ENCODE data around the gene SPATA21. TPM values are rescaled to one million over a fixed set of nuclear protein-coding genes. Genes with fewer than 3 reads are reported as not detected.

SPATA21 gene
- total and polyA plus RNA-seq, 10 of the 15 experiments (the other 5 are each of a cell fraction or from before 2014, with no cell fraction given), result 0.05 to 1.1 (median 0.24) TPM; not detected in 1

- no peak for TF ChIP-seq CEBPZ (IDR thresholded peaks at IDR 0.05; ENCODE audit: low read depth, low read length)
Measured at GRCh38 chr1:16425125-16426025, 11.8 kb downstream of the SPATA21 start (continued).

GRCh38 chr1:16422041-16422440 is 15.2 kb downstream of the SPATA21 start:
- no peak for ATAC-seq
- no peaks in the 10 kb centered on the region for H4K20me1 ChIP-seq (ENCODE audit: control insufficient read depth, insufficient read depth)
- WGBS (ENCODE audit: insufficient coverage, insufficient replicate concordance, low lambda C conversion rate, missing lambda C conversion rate), result 86% methylated on average over 7 of the region's 7 CpGs
- peaks cover 18% of the 10 kb centered on the region for H3K4me1 ChIP-seq (ENCODE audit: control insufficient read depth, insufficient read depth, low read length)
- ChIA-PET POLR2A (interaction anchor here (1.1 kb wide), 1 partner anchor 28 kb away, joined by 4 read pairs; no protein-coding TSS in a partner anchor), SMC1A (ENCODE audit: uncharacterized antibody, unreplicated experiment) (no interaction called here), RAD21 (ENCODE audit: unreplicated experiment) (interaction anchor here (2.7 kb wide), 1 partner anchor 54 kb away, joined by 14 read pairs; the partner anchor contains the start of gene SZRD1), CTCF (interaction anchor here (1.0 kb wide), 1 partner anchor 19 kb away, joined by 5 read pairs; the partner anchor contains the start of gene NECAP2)
- no peaks in the 10 kb centered on the region for H3K79me2 ChIP-seq (ENCODE audit: control insufficient read depth, insufficient read depth, low read length)
- no peak overlapping the region for H3K4me3 ChIP-seq
- no peak overlapping the region for H3K27ac ChIP-seq (ENCODE audit: control insufficient read depth, insufficient read depth)
- H3K27me3 ChIP-seq (replicated peaks in 1 of 2; ENCODE audit: control insufficient read depth in 2 of 2, insufficient read depth in 2 of 2, low read length in 1 of 2), result no peaks in the 10 kb centered on the region
- intact Hi-C loops (cut with micrococcal nuclease; ENCODE audit: unreplicated experiment), result no loop called here
- no peak overlapping the region for H3K4me2 ChIP-seq (ENCODE audit: control insufficient read depth, insufficient read depth)
- BruUV-seq (replicated peaks), result no TSS peak
- no peak overlapping the region for H3K9ac ChIP-seq (ENCODE audit: control insufficient read depth, insufficient read depth, low read length)
- no peak for FAIRE-seq
- no peak overlapping the region for H2AFZ ChIP-seq (ENCODE audit: control insufficient read depth, low read depth, low read length)
- no peaks in the 10 kb centered on the region for H3K9me3 ChIP-seq (replicated peaks; ENCODE audit: control insufficient read depth, insufficient read depth, low read length)
- in situ Hi-C loops (cut with MboI), result no loop called here
- no peak for DNase-seq (ENCODE audit: low read depth, low spot score)
- no peaks in the 10 kb centered on the region for H3K36me3 ChIP-seq (ENCODE audit: control insufficient read depth in 2 of 2, insufficient read depth in 2 of 2, low read length in 1 of 2)
- TF ChIP-seq FOXK2 (IDR thresholded peaks at IDR 0.05) (no peak), CUX1 (IDR thresholded peaks at IDR 0.05; ENCODE audit: insufficient replicate concordance, low read depth, low read length) (no peak), POLR2A (IDR thresholded peaks at IDR 0.05; ENCODE audit: low read depth, low read length) (no peak), SPI1 (IDR thresholded peaks at IDR 0.05; ENCODE audit: borderline replicate concordance, insufficient read depth, low read depth, low read length) (no peak), PAX5 (IDR thresholded peaks at IDR 0.05; ENCODE audit: borderline replicate concordance, low read depth, low read length) (no peak), NR2F1 (conservative IDR thresholded peaks at IDR 0.05) (no peak), MYC (IDR thresholded peaks at IDR 0.05; ENCODE audit: insufficient read depth, insufficient read length, insufficient replicate concordance, low read length, severe bottlenecking) (no peak)
- TF ChIP-seq, protein P1, sequence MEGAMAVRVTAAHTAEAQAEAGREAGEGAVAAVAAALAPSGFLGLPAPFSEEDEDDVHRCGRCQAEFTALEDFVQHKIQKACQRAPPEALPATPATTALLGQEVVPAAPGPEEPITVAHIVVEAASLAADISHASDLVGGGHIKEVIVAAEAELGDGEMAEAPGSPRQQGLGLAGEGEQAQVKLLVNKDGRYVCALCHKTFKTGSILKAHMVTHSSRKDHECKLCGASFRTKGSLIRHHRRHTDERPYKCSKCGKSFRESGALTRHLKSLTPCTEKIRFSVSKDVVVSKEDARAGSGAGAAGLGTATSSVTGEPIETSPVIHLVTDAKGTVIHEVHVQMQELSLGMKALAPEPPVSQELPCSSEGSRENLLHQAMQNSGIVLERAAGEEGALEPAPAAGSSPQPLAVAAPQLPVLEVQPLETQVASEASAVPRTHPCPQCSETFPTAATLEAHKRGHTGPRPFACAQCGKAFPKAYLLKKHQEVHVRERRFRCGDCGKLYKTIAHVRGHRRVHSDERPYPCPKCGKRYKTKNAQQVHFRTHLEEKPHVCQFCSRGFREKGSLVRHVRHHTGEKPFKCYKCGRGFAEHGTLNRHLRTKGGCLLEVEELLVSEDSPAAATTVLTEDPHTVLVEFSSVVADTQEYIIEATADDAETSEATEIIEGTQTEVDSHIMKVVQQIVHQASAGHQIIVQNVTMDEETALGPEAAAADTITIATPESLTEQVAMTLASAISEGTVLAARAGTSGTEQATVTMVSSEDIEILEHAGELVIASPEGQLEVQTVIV (IDR thresholded peaks at IDR 0.05; ENCODE audit: borderline replicate concordance, partially characterized antibody), result no peak

Data from GM12878 (cell line).